Neuronal stem cell (in vitro differentiated cells): ENCODE results near the gene GRIA2.

Source experiments
- DNase-seq: peaks from one replicate; pipeline ENCODE4 v3.0.0-alpha.2; 2013; ENCODE audit warnings: low spot score
- H2AFZ ChIP-seq: one replicate; pipeline ENCODE4 v1.6.1; 2013; ENCODE audit warnings: mild to moderate bottlenecking, low read length, inconsistent platforms
- H2AK5ac ChIP-seq: 2 replicates; pipeline ENCODE4 v1.6.1; 2013; ENCODE audit warnings: low read depth, mild to moderate bottlenecking, inconsistent platforms, low read length, moderate library complexity, mixed read lengths
- H2BK120ac ChIP-seq: 2 replicates; pipeline ENCODE4 v1.6.1; 2013; ENCODE audit warnings: low read depth, mild to moderate bottlenecking, inconsistent platforms, low read length, moderate library complexity, mixed read lengths
- H2BK12ac ChIP-seq: one replicate; pipeline ENCODE4 v1.6.1; 2013; ENCODE audit warnings: low read length, inconsistent platforms
- H2BK15ac ChIP-seq: 2 replicates; pipeline ENCODE4 v1.6.1; 2013; ENCODE audit warnings: mild to moderate bottlenecking, low read length, inconsistent platforms, mixed read lengths
- H2BK5ac ChIP-seq: one replicate; pipeline ENCODE4 v1.6.1; 2013; ENCODE audit warnings: inconsistent platforms, mild to moderate bottlenecking, low read length, moderate library complexity
- H3K14ac ChIP-seq: one replicate; pipeline ENCODE4 v1.6.1; 2013; ENCODE audit warnings: low read length, inconsistent platforms
- H3K18ac ChIP-seq: 2 replicates; pipeline ENCODE4 v1.6.1; 2013; ENCODE audit warnings: low read length, inconsistent platforms
- H3K23ac ChIP-seq: 2 replicates; pipeline ENCODE4 v1.6.1; 2013; ENCODE audit warnings: low read depth, mild to moderate bottlenecking, mixed read lengths, low read length, inconsistent platforms; ENCODE audit not compliant: poor library complexity
- H3K27ac ChIP-seq: replicated peaks from 3 replicates; pipeline ENCODE4 v1.5.1; 2013; ENCODE audit warnings: low read length, inconsistent platforms
- H3K27me3 ChIP-seq, 3 experiments: 2 replicates each; pipeline ENCODE4 v1.6.1; 2013; ENCODE audit warnings: low read length in 3 of 3, mild to moderate bottlenecking in 2 of 3, inconsistent platforms in 1 of 3, low read depth in 1 of 3, mixed read lengths in 1 of 3, moderate library complexity in 1 of 3; ENCODE audit not compliant: control insufficient read depth in 3 of 3, insufficient read depth in 3 of 3
- H3K36me3 ChIP-seq, 2 donors: replicated peaks in 1 of 2; 2 replicates each; pipeline ENCODE4 v1.6.1; 2013; ENCODE audit warnings: low read length in 2 of 2; ENCODE audit not compliant: control insufficient read depth in 2 of 2, insufficient read depth in 2 of 2
- H3K4ac ChIP-seq: 2 replicates; pipeline ENCODE4 v1.6.1; 2013; ENCODE audit warnings: inconsistent platforms, mild to moderate bottlenecking, low read length, moderate library complexity
- H3K4me1 ChIP-seq, 2 donors: 1 replicate in 1 of 2; 2 replicates in 1 of 2; pipeline ENCODE4 v1.6.1; 2013; ENCODE audit warnings: low read length in 2 of 2, low read depth in 1 of 2; ENCODE audit not compliant: control insufficient read depth in 2 of 2, insufficient read depth in 1 of 2
- H3K4me2 ChIP-seq: one replicate; pipeline ENCODE4 v1.6.1; 2013; ENCODE audit warnings: mild to moderate bottlenecking, low read length, inconsistent platforms; ENCODE audit not compliant: insufficient read depth, poor library complexity, severe bottlenecking
- H3K4me3 ChIP-seq, 2 donors: 2 replicates each; pipeline ENCODE4 v1.5.1; 2013; ENCODE audit warnings: low read length in 2 of 2, mild to moderate bottlenecking in 2 of 2, inconsistent platforms in 1 of 2, moderate library complexity in 1 of 2
- H3K79me1 ChIP-seq: one replicate; pipeline ENCODE4 v1.6.1; 2013; ENCODE audit warnings: low read depth, mild to moderate bottlenecking, inconsistent platforms, low read length, moderate library complexity
- H3K9ac ChIP-seq: one replicate; pipeline ENCODE4 v1.6.1; 2013; ENCODE audit warnings: mild to moderate bottlenecking, low read depth, low read length, inconsistent platforms; ENCODE audit not compliant: poor library complexity
- H3K9me3 ChIP-seq, 2 donors: replicated peaks in 1 of 2; 2 replicates each; pipeline versions ENCODE3 to v1.6.1; 2013; ENCODE audit warnings: low read length in 2 of 2, mild to moderate bottlenecking in 2 of 2, inconsistent platforms in 1 of 2, low read depth in 1 of 2, mixed read lengths in 1 of 2, moderate library complexity in 1 of 2; ENCODE audit not compliant: control insufficient read depth in 2 of 2, insufficient read depth in 1 of 2
- H4K8ac ChIP-seq: one replicate; pipeline ENCODE4 v1.6.1; 2013; ENCODE audit warnings: low read depth, mild to moderate bottlenecking, inconsistent platforms, low read length, moderate library complexity
- H4K91ac ChIP-seq: one replicate; pipeline ENCODE4 v1.6.1; 2013; ENCODE audit warnings: low read length, low read depth, mild to moderate bottlenecking, inconsistent platforms; ENCODE audit not compliant: poor library complexity
- WGBS, 2 donors: extraction: QIAGEN DNeasy Blood & Tissue Kit; methylation state at CpG; one replicate each; pipeline ENCODE4 v1.1.7; 2013; ENCODE audit warnings: missing lambda C conversion rate in 2 of 2, mixed read lengths in 1 of 2; ENCODE audit not compliant: insufficient read length in 2 of 2, insufficient replicate concordance in 1 of 2; ENCODE audit errors: extremely low coverage in 2 of 2; 5-methylcytosine and 5-hydroxymethylcytosine counted together

The GRIA2 gene

GRCh38 chr4:157320092-157320491 is 99.6 kb downstream of the GRIA2 start:
- H2BK12ac ChIP-seq: no peak overlapping the region

GRCh38 chr4:157327666-157328065 is 107.1 kb downstream of the GRIA2 start:
- no peak overlapping the region for H3K27ac ChIP-seq
- no peak overlapping the region for H2BK15ac ChIP-seq
- H2BK5ac ChIP-seq: no peak overlapping the region
- no peak overlapping the region for H3K14ac ChIP-seq
- WGBS, 2 donors: no CpG with 5 or more reads among the region's 2 CpGs
- H3K4me2 ChIP-seq: no peak overlapping the region
- H3K4me1 ChIP-seq: peaks cover 0 to 2% of the 10 kb centered on the region in 2 donors
- no peak overlapping the region for H3K18ac ChIP-seq
- H3K4me3 ChIP-seq: no peak overlapping the region
- no peaks in the 10 kb centered on the region for H3K79me1 ChIP-seq
- H3K23ac ChIP-seq: no peak overlapping the region
- H3K4ac ChIP-seq: no peak overlapping the region
- H4K8ac ChIP-seq: no peak overlapping the region
- no peaks in the 10 kb centered on the region for H3K9me3 ChIP-seq
- H2BK120ac ChIP-seq: no peak overlapping the region
- H2AFZ ChIP-seq: no peak overlapping the region
- no peaks in the 10 kb centered on the region for H3K27me3 ChIP-seq
- H2AK5ac ChIP-seq: no peak overlapping the region
- no peak overlapping the region for H3K9ac ChIP-seq
- H4K91ac ChIP-seq: no peak overlapping the region
- no peaks in the 10 kb centered on the region for H3K36me3 ChIP-seq
- H2BK12ac ChIP-seq: no peak overlapping the region
- no peak for DNase-seq

More at GRCh38 chr4:157320092-157320491, 99.6 kb downstream of the GRIA2 start:
- Histone ChIP-seq H3K4me1 (peaks cover 0 to 2% of the 10 kb centered on the region in 2 donors), H2BK120ac (no peak overlapping the region), H3K14ac (no peak overlapping the region), H4K8ac (no peak overlapping the region), H2BK15ac (no peak overlapping the region), H2BK5ac (no peak overlapping the region), H3K18ac (no peak overlapping the region), H3K4me2 (no peak overlapping the region), H2AK5ac (no peak overlapping the region), H3K4ac (no peak overlapping the region), H3K79me1 (no peaks in the 10 kb centered on the region), H3K27ac (no peak overlapping the region), H3K9ac (no peak overlapping the region), H2AFZ (no peak overlapping the region), H3K9me3 (no peaks in the 10 kb centered on the region), H4K91ac (no peak overlapping the region), H3K27me3 (no peaks in the 10 kb centered on the region), H3K36me3 (no peaks in the 10 kb centered on the region), H3K4me3 (no peak overlapping the region), H3K23ac (no peak overlapping the region)
- DNase-seq: no peak
- WGBS, 2 donors: no CpG with 5 or more reads among the region's 2 CpGs

- no peak overlapping the region for H4K91ac ChIP-seq
These were observed 137.4 kb downstream of the GRIA2 start for GRCh38 chr4:157357887-157358286.

GRCh38 chr4:157358439-157358838 is 137.9 kb downstream of the GRIA2 start:
- H4K8ac ChIP-seq: no peak overlapping the region
- no peaks in the 10 kb centered on the region for H3K36me3 ChIP-seq
- no CpG with 5 or more reads among the region's 1 CpG for WGBS, 2 donors
- H3K79me1 ChIP-seq: no peaks in the 10 kb centered on the region
- no peaks in the 10 kb centered on the region for H3K27me3 ChIP-seq
- no peak overlapping the region for H3K14ac ChIP-seq
- no peak overlapping the region for H3K4me2 ChIP-seq
- H2BK15ac ChIP-seq: no peak overlapping the region
- H3K4me1 ChIP-seq: peaks cover 2 to 3% of the 10 kb centered on the region in 2 donors
- H4K91ac ChIP-seq: no peak overlapping the region
- no peak overlapping the region for H3K4ac ChIP-seq
- H3K18ac ChIP-seq: no peak overlapping the region
- no peak overlapping the region for H3K23ac ChIP-seq
- H2BK120ac ChIP-seq: no peak overlapping the region
- DNase-seq: no peak
- H3K4me3 ChIP-seq: no peak overlapping the region
- H3K9ac ChIP-seq: no peak overlapping the region
- H3K27ac ChIP-seq: no peak overlapping the region
- H2BK5ac ChIP-seq: no peak overlapping the region
- H2AK5ac ChIP-seq: no peak overlapping the region
- no peak overlapping the region for H2BK12ac ChIP-seq
- no peak overlapping the region for H2AFZ ChIP-seq
- H3K9me3 ChIP-seq: no peaks in the 10 kb centered on the region

More at GRCh38 chr4:157357887-157358286, 137.4 kb downstream of the GRIA2 start:
- Histone ChIP-seq H2AK5ac (no peak overlapping the region), H3K79me1 (no peaks in the 10 kb centered on the region), H2BK5ac (no peak overlapping the region), H3K23ac (no peak overlapping the region), H2BK12ac (no peak overlapping the region), H3K4me2 (no peak overlapping the region), H3K9ac (no peak overlapping the region), H3K4me3 (no peak overlapping the region), H3K9me3 (no peaks in the 10 kb centered on the region), H3K14ac (no peak overlapping the region), H3K18ac (no peak overlapping the region), H2BK120ac (no peak overlapping the region), H2BK15ac (no peak overlapping the region), H4K8ac (no peak overlapping the region), H3K36me3 (no peaks in the 10 kb centered on the region), H3K4ac (no peak overlapping the region), H2AFZ (no peak overlapping the region), H3K4me1 (no peaks in the 10 kb centered on the region), H3K27ac (no peak overlapping the region), H3K27me3 (no peaks in the 10 kb centered on the region)
- WGBS, 2 donors: no CpG with 5 or more reads among the region's 1 CpG
- DNase-seq: no peak
